RWPE2 (cell line): Measurements from ENCODE around the gene ANKRA2.
A peak's percentile ranks its signal among the peaks of the same experiment; 100 is the strongest.

Experiments used
- ATAC-seq: fragments of 200-7000 bp; cut with Tn5 transposase; 3 replicates; pipeline ENCODE4 v1.9.1; 2021; ENCODE audit warnings: low read depth
- DNase-seq: peaks from one replicate; pipeline ENCODE4 v3.0.0-alpha.2; 2020; ENCODE audit warnings: low spot score
- H3K27ac ChIP-seq: fragments of 450-650 bp; 2 replicates; pipeline ENCODE4 v1.5.1; 2017; ENCODE audit warnings: mild to moderate bottlenecking; ENCODE audit not compliant: poor library complexity, severe bottlenecking
- H3K27me3 ChIP-seq: fragments of 250-450 bp; sonication (Bioruptor Pico); 2 replicates; pipeline ENCODE4 v1.5.1; 2021; ENCODE audit warnings: mild to moderate bottlenecking, moderate library complexity; ENCODE audit not compliant: insufficient read depth, poor library complexity, severe bottlenecking
- H3K36me3 ChIP-seq: fragments of 250-450 bp; sonication (Bioruptor Pico); 2 replicates; pipeline ENCODE4 v1.5.1; 2020; ENCODE audit warnings: low read depth, mild to moderate bottlenecking, moderate library complexity
- H3K4me1 ChIP-seq: fragments of 250-450 bp; sonication (Bioruptor Pico); 2 replicates; pipeline ENCODE4 v1.5.1; 2021; ENCODE audit warnings: mild to moderate bottlenecking, moderate library complexity; ENCODE audit not compliant: insufficient read depth, poor library complexity, severe bottlenecking
- H3K4me3 ChIP-seq: fragments of 250-450 bp; sonication (Bioruptor Pico); 2 replicates; pipeline ENCODE4 v1.5.1; 2021; ENCODE audit warnings: mild to moderate bottlenecking, moderate library complexity; ENCODE audit not compliant: severe bottlenecking
- H3K9me3 ChIP-seq: fragments of 250-450 bp; sonication (Bioruptor Pico); 2 replicates; pipeline ENCODE4 v1.5.1; 2021; ENCODE audit warnings: mild to moderate bottlenecking, moderate library complexity; ENCODE audit not compliant: severe bottlenecking
- CTCF ChIP-seq: fragments of 450-650 bp; IDR thresholded peaks from one replicate; pipeline ENCODE4 v1.5.1; 2017; ENCODE audit warnings: mild to moderate bottlenecking, moderate library complexity; ENCODE audit not compliant: poor library complexity, severe bottlenecking

The ANKRA2 gene

DNA sequence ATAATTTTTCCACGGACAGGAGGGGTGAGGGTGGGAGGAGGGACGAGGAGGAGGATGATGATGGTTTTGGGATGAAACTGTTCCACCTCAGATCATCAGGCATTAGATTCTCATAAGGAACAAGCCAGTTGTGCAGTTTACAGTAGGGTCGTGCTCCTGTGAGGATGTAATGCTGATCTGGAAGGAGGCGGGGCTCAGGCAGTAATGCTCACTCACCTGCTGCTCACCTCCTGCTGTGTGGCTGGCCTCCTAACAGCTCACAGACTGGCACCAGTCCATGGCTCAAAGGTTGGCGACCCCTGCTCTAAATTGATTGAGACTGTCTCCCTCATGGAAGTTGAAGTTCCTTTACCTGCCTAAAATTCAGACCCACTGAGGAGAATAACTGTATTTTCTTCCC, 33.2 kb downstream of the ANKRA2 start:
- no peaks in the 10 kb centered on the region for H3K4me1 ChIP-seq
- no peaks in the 10 kb centered on the region for H3K27me3 ChIP-seq
- ATAC-seq (no peak), DNase-seq (no peak)
- H3K36me3 ChIP-seq: no peaks in the 10 kb centered on the region
- no peak overlapping the region for H3K27ac ChIP-seq
- no peak for TF ChIP-seq CTCF
- no peak overlapping the region for H3K4me3 ChIP-seq
- no peaks in the 10 kb centered on the region for H3K9me3 ChIP-seq

DNA sequence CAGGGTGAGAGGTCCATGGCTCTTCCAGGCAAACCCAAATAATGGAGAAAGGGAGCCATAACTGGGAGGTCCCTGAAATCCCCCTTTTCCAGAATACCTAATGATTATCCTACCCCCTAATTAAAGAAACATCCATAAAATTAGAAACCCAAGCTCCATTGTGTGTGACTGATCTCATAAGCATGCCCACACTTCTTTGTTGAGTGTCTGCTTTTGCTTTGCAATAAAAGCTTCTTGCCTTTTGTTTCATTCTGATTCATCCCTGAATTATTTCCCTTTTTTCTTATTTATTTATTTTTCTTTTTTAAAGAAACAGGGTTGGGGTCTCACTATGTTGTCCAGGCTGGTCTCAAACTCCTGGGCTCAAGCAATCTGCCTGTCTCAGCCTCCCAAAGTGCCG, 34.1 kb downstream of the ANKRA2 start:
- ATAC-seq (peak; percentile 68), DNase-seq (no peak)
- no peaks in the 10 kb centered on the region for H3K27me3 ChIP-seq
- no peaks in the 10 kb centered on the region for H3K4me1 ChIP-seq
- no peak overlapping the region for H3K4me3 ChIP-seq
- H3K9me3 ChIP-seq: no peaks in the 10 kb centered on the region
- no peak for TF ChIP-seq CTCF
- H3K27ac ChIP-seq: no peak overlapping the region
- no peaks in the 10 kb centered on the region for H3K36me3 ChIP-seq

GRCh38 chr5:73529081-73529480, 36.4 kb downstream of the ANKRA2 start:
- Histone ChIP-seq H3K27ac (no peak overlapping the region), H3K4me1 (no peaks in the 10 kb centered on the region), H3K27me3 (no peaks in the 10 kb centered on the region), H3K9me3 (no peaks in the 10 kb centered on the region), H3K4me3 (no peak overlapping the region), H3K36me3 (no peaks in the 10 kb centered on the region)
- no peak for TF ChIP-seq CTCF
- ATAC-seq: no peak
- DNase-seq: no peak

DNA sequence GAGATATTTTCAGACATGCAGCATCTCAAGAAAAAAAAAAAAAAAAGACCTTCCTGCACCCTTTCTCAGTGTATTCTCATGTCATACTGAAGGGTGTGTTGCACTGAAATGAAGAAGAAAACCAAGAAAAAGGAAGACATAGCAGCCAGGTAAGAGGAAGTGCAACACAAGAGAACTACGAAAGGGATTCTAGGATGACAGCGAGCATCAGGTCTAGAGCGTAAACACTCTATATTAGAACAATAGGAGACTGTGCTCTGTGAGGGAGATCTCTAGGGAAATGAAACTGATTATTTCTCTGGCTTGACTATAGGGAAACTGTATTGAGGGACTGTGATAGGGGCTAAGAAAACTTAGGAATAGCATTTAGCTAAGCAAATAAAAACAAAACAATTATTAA, 37.2 kb downstream of the ANKRA2 start:
- Histone ChIP-seq H3K27ac (no peak overlapping the region), H3K4me1 (no peaks in the 10 kb centered on the region), H3K9me3 (no peaks in the 10 kb centered on the region), H3K4me3 (no peak overlapping the region), H3K27me3 (no peaks in the 10 kb centered on the region), H3K36me3 (no peaks in the 10 kb centered on the region)
- DNase-seq (no peak), ATAC-seq (no peak)
- no peak for TF ChIP-seq CTCF

GRCh38 chr5:73525606-73526203, 39.7 kb downstream of the ANKRA2 start:
- Histone ChIP-seq H3K4me1 (no peaks in the 10 kb centered on the region), H3K9me3 (no peaks in the 10 kb centered on the region), H3K27me3 (no peaks in the 10 kb centered on the region), H3K36me3 (no peaks in the 10 kb centered on the region), H3K27ac (no peak overlapping the region), H3K4me3 (no peak overlapping the region)
- ATAC-seq (no peak), DNase-seq (no peak)
- TF ChIP-seq CTCF: no peak
